ENCODE results near the gene CETP. TPM values are rescaled to one million over a fixed set of nuclear protein-coding genes. Genes with fewer than 3 reads are reported as not detected.

Gene CETP
- total and polyA plus RNA-seq, 2 of the 13 experiments (the other 11 are each of a cell fraction or from before 2014, with no cell fraction given) = 0.31 to 9.8 TPM

DNA sequence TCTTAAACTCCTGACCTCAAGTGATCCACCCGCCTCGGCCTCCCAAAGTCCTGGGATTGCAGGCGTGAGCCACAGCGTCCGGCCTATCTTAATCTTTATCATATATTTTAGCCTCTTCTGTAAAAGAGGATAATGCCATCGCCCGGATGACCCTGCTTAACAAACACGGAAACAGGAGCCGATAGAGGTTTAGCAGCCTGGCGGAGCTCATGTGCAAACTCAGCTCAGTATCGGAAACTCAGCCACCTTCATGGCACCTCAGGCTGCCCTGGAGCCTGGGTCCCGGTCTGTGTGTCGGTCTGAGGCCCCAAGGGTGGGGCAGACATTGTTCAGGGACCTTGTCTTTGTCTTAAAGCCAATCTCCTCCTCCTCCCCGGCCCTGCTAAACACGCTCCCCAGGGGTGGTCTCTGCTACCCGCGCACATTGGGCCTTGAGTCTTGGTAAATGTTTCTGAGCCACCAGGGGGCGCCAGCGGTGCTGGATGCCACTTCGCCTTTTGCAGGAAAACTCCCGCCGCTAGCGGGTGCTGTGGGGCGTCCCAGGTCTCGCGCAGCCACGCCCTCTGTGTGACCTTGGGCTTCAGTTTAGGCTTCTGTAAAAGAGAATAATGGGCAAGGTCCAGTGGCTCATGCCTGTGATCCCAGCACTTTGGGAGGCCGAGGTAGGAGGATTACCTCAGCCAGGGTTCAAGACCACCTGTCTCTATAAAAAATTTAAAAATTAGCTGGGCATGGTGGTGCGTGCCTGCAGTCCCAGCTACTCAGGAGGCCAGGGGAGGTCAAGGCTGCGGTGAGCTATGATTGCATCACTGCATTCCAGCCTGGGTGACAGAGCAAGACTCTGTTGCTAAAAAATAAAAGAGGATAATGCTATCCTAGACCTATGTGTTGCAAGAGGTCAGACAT lies 2.7 kb downstream of the CETP start (continued):
- no peak; the same call in 1 of the 2 replicates for TF ChIP-seq POGK (CRISPR knock-in tag; conservative IDR thresholded peaks at IDR 0.05)
- no peak; the same call in 1 of the 2 replicates for TF ChIP-seq HNF4G (IDR thresholded peaks at IDR 0.05; ENCODE audit: borderline replicate concordance, low read depth, low read length)
- no peak; the same call in 1 of the 2 replicates for TF ChIP-seq HNF4G (CRISPR knock-in tag; IDR thresholded peaks at IDR 0.05; ENCODE audit: borderline replicate concordance, low read depth)
- TF ChIP-seq, protein P1, sequence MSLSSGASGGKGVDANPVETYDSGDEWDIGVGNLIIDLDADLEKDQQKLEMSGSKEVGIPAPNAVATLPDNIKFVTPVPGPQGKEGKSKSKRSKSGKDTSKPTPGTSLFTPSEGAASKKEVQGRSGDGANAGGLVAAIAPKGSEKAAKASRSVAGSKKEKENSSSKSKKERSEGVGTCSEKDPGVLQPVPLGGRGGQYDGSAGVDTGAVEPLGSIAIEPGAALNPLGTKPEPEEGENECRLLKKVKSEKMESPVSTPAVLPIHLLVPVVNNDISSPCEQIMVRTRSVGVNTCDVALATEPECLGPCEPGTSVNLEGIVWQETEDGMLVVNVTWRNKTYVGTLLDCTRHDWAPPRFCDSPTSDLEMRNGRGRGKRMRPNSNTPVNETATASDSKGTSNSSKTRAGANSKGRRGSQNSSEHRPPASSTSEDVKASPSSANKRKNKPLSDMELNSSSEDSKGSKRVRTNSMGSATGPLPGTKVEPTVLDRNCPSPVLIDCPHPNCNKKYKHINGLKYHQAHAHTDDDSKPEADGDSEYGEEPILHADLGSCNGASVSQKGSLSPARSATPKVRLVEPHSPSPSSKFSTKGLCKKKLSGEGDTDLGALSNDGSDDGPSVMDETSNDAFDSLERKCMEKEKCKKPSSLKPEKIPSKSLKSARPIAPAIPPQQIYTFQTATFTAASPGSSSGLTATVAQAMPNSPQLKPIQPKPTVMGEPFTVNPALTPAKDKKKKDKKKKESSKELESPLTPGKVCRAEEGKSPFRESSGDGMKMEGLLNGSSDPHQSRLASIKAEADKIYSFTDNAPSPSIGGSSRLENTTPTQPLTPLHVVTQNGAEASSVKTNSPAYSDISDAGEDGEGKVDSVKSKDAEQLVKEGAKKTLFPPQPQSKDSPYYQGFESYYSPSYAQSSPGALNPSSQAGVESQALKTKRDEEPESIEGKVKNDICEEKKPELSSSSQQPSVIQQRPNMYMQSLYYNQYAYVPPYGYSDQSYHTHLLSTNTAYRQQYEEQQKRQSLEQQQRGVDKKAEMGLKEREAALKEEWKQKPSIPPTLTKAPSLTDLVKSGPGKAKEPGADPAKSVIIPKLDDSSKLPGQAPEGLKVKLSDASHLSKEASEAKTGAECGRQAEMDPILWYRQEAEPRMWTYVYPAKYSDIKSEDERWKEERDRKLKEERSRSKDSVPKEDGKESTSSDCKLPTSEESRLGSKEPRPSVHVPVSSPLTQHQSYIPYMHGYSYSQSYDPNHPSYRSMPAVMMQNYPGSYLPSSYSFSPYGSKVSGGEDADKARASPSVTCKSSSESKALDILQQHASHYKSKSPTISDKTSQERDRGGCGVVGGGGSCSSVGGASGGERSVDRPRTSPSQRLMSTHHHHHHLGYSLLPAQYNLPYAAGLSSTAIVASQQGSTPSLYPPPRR (CRISPR knock-in tag; IDR thresholded peaks at IDR 0.05; ENCODE audit: borderline replicate concordance) = peak; percentile 48; the same call in 1 of the 2 replicates
- no peak for TF ChIP-seq THAP7 (CRISPR knock-in tag; IDR thresholded peaks at IDR 0.05)
- TF ChIP-seq, protein P2, sequence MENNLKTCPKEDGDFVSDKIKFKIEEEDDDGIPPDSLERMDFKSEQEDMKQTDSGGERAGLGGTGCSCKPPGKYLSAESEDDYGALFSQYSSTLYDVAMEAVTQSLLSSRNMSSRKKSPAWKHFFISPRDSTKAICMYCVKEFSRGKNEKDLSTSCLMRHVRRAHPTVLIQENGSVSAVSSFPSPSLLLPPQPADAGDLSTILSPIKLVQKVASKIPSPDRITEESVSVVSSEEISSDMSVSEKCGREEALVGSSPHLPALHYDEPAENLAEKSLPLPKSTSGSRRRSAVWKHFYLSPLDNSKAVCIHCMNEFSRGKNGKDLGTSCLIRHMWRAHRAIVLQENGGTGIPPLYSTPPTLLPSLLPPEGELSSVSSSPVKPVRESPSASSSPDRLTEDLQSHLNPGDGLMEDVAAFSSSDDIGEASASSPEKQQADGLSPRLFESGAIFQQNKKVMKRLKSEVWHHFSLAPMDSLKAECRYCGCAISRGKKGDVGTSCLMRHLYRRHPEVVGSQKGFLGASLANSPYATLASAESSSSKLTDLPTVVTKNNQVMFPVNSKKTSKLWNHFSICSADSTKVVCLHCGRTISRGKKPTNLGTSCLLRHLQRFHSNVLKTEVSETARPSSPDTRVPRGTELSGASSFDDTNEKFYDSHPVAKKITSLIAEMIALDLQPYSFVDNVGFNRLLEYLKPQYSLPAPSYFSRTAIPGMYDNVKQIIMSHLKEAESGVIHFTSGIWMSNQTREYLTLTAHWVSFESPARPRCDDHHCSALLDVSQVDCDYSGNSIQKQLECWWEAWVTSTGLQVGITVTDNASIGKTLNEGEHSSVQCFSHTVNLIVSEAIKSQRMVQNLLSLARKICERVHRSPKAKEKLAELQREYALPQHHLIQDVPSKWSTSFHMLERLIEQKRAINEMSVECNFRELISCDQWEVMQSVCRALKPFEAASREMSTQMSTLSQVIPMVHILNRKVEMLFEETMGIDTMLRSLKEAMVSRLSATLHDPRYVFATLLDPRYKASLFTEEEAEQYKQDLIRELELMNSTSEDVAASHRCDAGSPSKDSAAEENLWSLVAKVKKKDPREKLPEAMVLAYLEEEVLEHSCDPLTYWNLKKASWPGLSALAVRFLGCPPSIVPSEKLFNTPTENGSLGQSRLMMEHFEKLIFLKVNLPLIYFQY (CRISPR knock-in tag; IDR thresholded peaks at IDR 0.05; ENCODE audit: borderline replicate concordance) = no peak
- TF ChIP-seq HNRNPLL (IDR thresholded peaks at IDR 0.05; ENCODE audit: low read depth, low read length, poor library complexity, severe bottlenecking) = peak; percentile 43
- TF ChIP-seq AHDC1 (CRISPR knock-in tag; IDR thresholded peaks at IDR 0.05; ENCODE audit: borderline replicate concordance) = peak; percentile 76; the same call in 1 of the 2 replicates
